Measurements from ENCODE around the gene WBP2NL.

The WBP2NL gene

DNA sequence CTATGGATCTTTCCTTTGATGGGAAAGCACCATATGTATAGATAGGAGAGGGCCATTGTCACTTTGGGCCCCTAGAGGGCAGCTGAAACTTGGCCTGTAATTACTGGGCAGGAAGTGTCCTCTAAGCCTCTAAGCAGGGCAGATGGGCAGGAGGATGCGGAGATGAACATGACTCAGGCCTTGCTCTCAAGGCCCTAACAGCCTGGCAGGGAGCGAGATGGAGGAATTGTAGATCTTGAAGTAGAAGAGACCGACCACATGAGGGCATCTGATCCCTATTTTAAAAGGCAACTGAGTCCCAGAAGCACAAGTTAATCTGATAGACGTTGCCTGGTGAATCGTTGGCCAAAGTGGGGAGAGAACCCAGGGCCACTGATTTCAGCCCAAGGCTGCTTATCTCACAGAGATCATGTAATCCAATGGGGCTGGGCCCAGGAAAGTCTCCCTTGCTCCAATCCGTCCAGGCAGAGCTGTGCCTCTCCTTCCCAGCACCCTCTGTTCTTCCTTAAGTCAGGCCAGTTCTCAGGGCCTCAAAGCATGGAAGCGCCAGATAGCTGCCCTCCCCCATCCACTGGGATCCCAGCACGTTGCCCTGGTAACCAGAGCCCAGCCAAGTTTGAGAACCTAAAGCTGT, 31.9 kb upstream of the WBP2NL start:
- TF ChIP-seq, protein P1, sequence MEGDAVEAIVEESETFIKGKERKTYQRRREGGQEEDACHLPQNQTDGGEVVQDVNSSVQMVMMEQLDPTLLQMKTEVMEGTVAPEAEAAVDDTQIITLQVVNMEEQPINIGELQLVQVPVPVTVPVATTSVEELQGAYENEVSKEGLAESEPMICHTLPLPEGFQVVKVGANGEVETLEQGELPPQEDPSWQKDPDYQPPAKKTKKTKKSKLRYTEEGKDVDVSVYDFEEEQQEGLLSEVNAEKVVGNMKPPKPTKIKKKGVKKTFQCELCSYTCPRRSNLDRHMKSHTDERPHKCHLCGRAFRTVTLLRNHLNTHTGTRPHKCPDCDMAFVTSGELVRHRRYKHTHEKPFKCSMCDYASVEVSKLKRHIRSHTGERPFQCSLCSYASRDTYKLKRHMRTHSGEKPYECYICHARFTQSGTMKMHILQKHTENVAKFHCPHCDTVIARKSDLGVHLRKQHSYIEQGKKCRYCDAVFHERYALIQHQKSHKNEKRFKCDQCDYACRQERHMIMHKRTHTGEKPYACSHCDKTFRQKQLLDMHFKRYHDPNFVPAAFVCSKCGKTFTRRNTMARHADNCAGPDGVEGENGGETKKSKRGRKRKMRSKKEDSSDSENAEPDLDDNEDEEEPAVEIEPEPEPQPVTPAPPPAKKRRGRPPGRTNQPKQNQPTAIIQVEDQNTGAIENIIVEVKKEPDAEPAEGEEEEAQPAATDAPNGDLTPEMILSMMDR (IDR thresholded peaks at IDR 0.05; ENCODE audit: low read length) = peak; percentile 42
- no peak for TF ChIP-seq EZH2 (optimal IDR thresholded peaks at IDR 0.05; ENCODE audit: low read depth, low read length)
- H3K27me3 ChIP-seq (replicated peaks; ENCODE audit: insufficient read depth, low read length) = peaks cover 7% of the 10 kb centered on the region; the same call in 1 of the 2 replicates
- no peak overlapping the region for H3K4me3 ChIP-seq (ENCODE audit: low read length)
- no peaks in the 10 kb centered on the region for H3K79me2 ChIP-seq (ENCODE audit: low read length)
- H3K4me2 ChIP-seq (ENCODE audit: low read depth, low read length) = no peak overlapping the region
- H3K4me1 ChIP-seq (ENCODE audit: low read length) = no peaks in the 10 kb centered on the region
- no peak overlapping the region for H3K9ac ChIP-seq (ENCODE audit: low read length)
- H3K9me3 ChIP-seq (replicated peaks; ENCODE audit: insufficient read depth, low read length) = no peaks in the 10 kb centered on the region
- no peaks in the 10 kb centered on the region for H3K9me2 ChIP-seq (replicated peaks; ENCODE audit: insufficient read depth, low read length)
- no peak overlapping the region for H3K27ac ChIP-seq (ENCODE audit: low read length)
- H2AFZ ChIP-seq (ENCODE audit: low read length) = no peak overlapping the region
- no peaks in the 10 kb centered on the region for H4K20me1 ChIP-seq (ENCODE audit: insufficient read depth, low read length)
- H3F3A ChIP-seq (ENCODE audit: insufficient read depth, low read length) = no peaks in the 10 kb centered on the region
- no peaks in the 10 kb centered on the region for H3K36me3 ChIP-seq (replicated peaks; ENCODE audit: insufficient read depth, low read length)
- DNase-seq = peak; percentile 68

- TF ChIP-seq EZH2phosphoT487 (IDR thresholded peaks at IDR 0.05; ENCODE audit: low read length) (no peak), EZH2 (optimal IDR thresholded peaks at IDR 0.05; ENCODE audit: low read depth, low read length) (no peak)
- TF ChIP-seq, protein P1 (IDR thresholded peaks at IDR 0.05; ENCODE audit: low read length) = no peak
- H3K79me2 ChIP-seq (ENCODE audit: low read length) = no peaks in the 10 kb centered on the region
These were observed 30.0 kb upstream of the WBP2NL start for GRCh38 chr22:41968601-41969000.

GRCh38 chr22:41969110-41969646, 29.4 kb upstream of the WBP2NL start, which contains the start of gene SEPTIN3:
Gene SEPTIN3, plus strand, starts transcription at chr22:41969443. Its CDS starts 2,050 bp downstream, at chr22:41971493.
- no peak for DNase-seq
- H2AFZ ChIP-seq (ENCODE audit: low read length) = no peak within 1 kb of the TSS
- no peaks in the 10 kb centered on the region for H3K4me1 ChIP-seq (ENCODE audit: low read length)
- H4K20me1 ChIP-seq (ENCODE audit: insufficient read depth, low read length) = no peaks in the 10 kb centered on the region
- no peak within 1 kb of the TSS for H3K4me3 ChIP-seq (ENCODE audit: low read length)
- H3K9ac ChIP-seq (ENCODE audit: low read length) = no peak within 1 kb of the TSS
- no peaks in the 10 kb centered on the region for H3K36me3 ChIP-seq (replicated peaks; ENCODE audit: insufficient read depth, low read length)
- peaks cover 14% of the 10 kb centered on the region for H3K27me3 ChIP-seq (replicated peaks; ENCODE audit: insufficient read depth, low read length)
- H3K27ac ChIP-seq (ENCODE audit: low read length) = no peak within 1 kb of the TSS
- TF ChIP-seq EZH2phosphoT487 (IDR thresholded peaks at IDR 0.05; ENCODE audit: low read length) = no peak
- TF ChIP-seq EZH2 (optimal IDR thresholded peaks at IDR 0.05; ENCODE audit: low read depth, low read length) = no peak
- TF ChIP-seq, protein P1 (IDR thresholded peaks at IDR 0.05; ENCODE audit: low read length) = no peak
- H3K79me2 ChIP-seq (ENCODE audit: low read length) = no peaks in the 10 kb centered on the region
- H3K4me2 ChIP-seq (ENCODE audit: low read depth, low read length) = no peak within 1 kb of the TSS
- no peaks in the 10 kb centered on the region for H3K9me3 ChIP-seq (replicated peaks; ENCODE audit: insufficient read depth, low read length)
- no peaks in the 10 kb centered on the region for H3K9me2 ChIP-seq (replicated peaks; ENCODE audit: insufficient read depth, low read length)
- no peaks in the 10 kb centered on the region for H3F3A ChIP-seq (ENCODE audit: insufficient read depth, low read length)

More at GRCh38 chr22:41968601-41969000, 30.0 kb upstream of the WBP2NL start:
- H3K9ac ChIP-seq (ENCODE audit: low read length) = no peak overlapping the region
- H3K9me3 ChIP-seq (replicated peaks; ENCODE audit: insufficient read depth, low read length) = no peaks in the 10 kb centered on the region
- H3K4me2 ChIP-seq (ENCODE audit: low read depth, low read length) = no peak overlapping the region
- no peaks in the 10 kb centered on the region for H3F3A ChIP-seq (ENCODE audit: insufficient read depth, low read length)
- H4K20me1 ChIP-seq (ENCODE audit: insufficient read depth, low read length) = no peaks in the 10 kb centered on the region
- H3K27ac ChIP-seq (ENCODE audit: low read length) = no peak overlapping the region
- no peak for DNase-seq
- no peak overlapping the region for H2AFZ ChIP-seq (ENCODE audit: low read length)
- H3K4me1 ChIP-seq (ENCODE audit: low read length) = no peaks in the 10 kb centered on the region
- no peaks in the 10 kb centered on the region for H3K36me3 ChIP-seq (replicated peaks; ENCODE audit: insufficient read depth, low read length)
- H3K27me3 ChIP-seq (replicated peaks; ENCODE audit: insufficient read depth, low read length) = peaks cover 17% of the 10 kb centered on the region
- no peak overlapping the region for H3K4me3 ChIP-seq (ENCODE audit: low read length)
- H3K9me2 ChIP-seq (replicated peaks; ENCODE audit: insufficient read depth, low read length) = no peaks in the 10 kb centered on the region
